Gastrocnemius medialis (tissue), 4 donors: ENCODE results near the gene PDE1C. TPM values are rescaled to one million over a fixed set of nuclear protein-coding genes. Genes with fewer than 3 reads are reported as not detected.

Source experiments
- ATAC-seq, 2 donors: fragments of 150-250 bp; one replicate each; pipeline ENCODE4 v1.9.1; 2016
- DNase-seq, 2 donors: peaks; one replicate each; pipeline ENCODE4 v3.0.0-alpha.2; 2019
- H3K27ac ChIP-seq, 4 donors: fragments of 200-600 bp; sonication (generic); 1 replicate in 1 of 4; 2 replicates in 3 of 4; pipeline ENCODE4 v1.5.1; 2016 to 2018; ENCODE audit warnings: mild to moderate bottlenecking in 2 of 4, moderate library complexity in 1 of 4
- H3K27me3 ChIP-seq, 3 donors: fragments of 200-600 bp; sonication (generic) in 2 of 3; 1 replicate in 1 of 3; 2 replicates in 2 of 3; pipeline versions ENCODE4 v1.5.1 to v1.6.0; 2016 to 2019; ENCODE audit warnings: mild to moderate bottlenecking in 1 of 3, moderate library complexity in 1 of 3
- H3K36me3 ChIP-seq, 2 donors: fragments of 200-600 bp; sonication (generic) in 1 of 2; one replicate each; pipeline ENCODE4 v1.5.1; 2017 to 2018
- H3K4me1 ChIP-seq, 2 donors: fragments of 200-600 bp; sonication (generic) in 1 of 2; one replicate each; pipeline ENCODE4 v1.5.1; 2016 to 2017; ENCODE audit warnings: mild to moderate bottlenecking in 2 of 2
- H3K4me3 ChIP-seq, 4 donors: fragments of 200-600 bp; sonication (generic) in 3 of 4; 1 replicate in 1 of 4; 2 replicates in 3 of 4; pipeline ENCODE4 v1.5.1; 2016 to 2019; ENCODE audit warnings: mild to moderate bottlenecking in 2 of 4
- H3K9me3 ChIP-seq, 3 donors: fragments of 200-600 bp; sonication (generic) in 2 of 3; 1 replicate in 1 of 3; 2 replicates in 2 of 3; pipeline ENCODE4 v1.5.1; 2016 to 2019
- CTCF ChIP-seq, 5 experiments: fragments of 450-650 bp in 3 of 5; fragments of 200-600 bp in 2 of 5; sonication (generic) in 2 of 5; IDR thresholded peaks in 4 of 5; conservative IDR thresholded peaks in 1 of 5; 1 replicate in 4 of 5; 2 replicates in 1 of 5; pipeline ENCODE4 v1.5.1; 2016 to 2019; ENCODE audit warnings: antibody characterized with exemption in 5 of 5, mild to moderate bottlenecking in 3 of 5, moderate library complexity in 3 of 5
- POLR2A ChIP-seq, 2 donors: fragments of 450-650 bp; IDR thresholded peaks; one replicate each; pipeline ENCODE4 v1.6.1; 2017; ENCODE audit warnings: antibody characterized with exemption in 2 of 2, mild to moderate bottlenecking in 2 of 2, moderate library complexity in 2 of 2
- in situ Hi-C, 4 donors: fragments of 200-750 bp; cut with MboI; loops; one replicate each; pipeline versions ENCODE4 v1.15.0 to v1.8.0; 2017; ENCODE audit warnings: low sequenced_read_pairs in 4 of 4
- intact Hi-C: fragments of 100-400 bp; cut with DNase I; formaldehyde crosslinking; loops from one replicate; pipeline ENCODE4 v1.15.1; 2023; ENCODE audit warnings: low total_unique reads
- total RNA-seq, 4 donors: library from RNA; depleted of rRNA; stranded (reverse); fragments of >200 nt; gene quantifications; one replicate each; pipeline versions ENCODE4 v1.1.0 to v1.2.3, GENCODE V29; 2016

Gene PDE1C
- total RNA-seq, 4 donors from 2014 or later = 0.46 to 1.2 (median 0.67) TPM

GRCh38 chr7:31971049-31971667, 99.0 kb downstream of the PDE1C start:
- ATAC-seq (no peak), DNase-seq (no peak)
- Histone ChIP-seq H3K27ac (no peak overlapping the region), H3K27me3 (no peaks in the 10 kb centered on the region), H3K4me1 (no peaks in the 10 kb centered on the region), H3K4me3 (no peak overlapping the region), H3K9me3 (no peaks in the 10 kb centered on the region), H3K36me3 (no peaks in the 10 kb centered on the region)
- in situ Hi-C loops = no loop called here
- intact Hi-C loops = no loop called here
- TF ChIP-seq CTCF (IDR thresholded peaks at IDR 0.05 in 4 of 5, conservative IDR thresholded peaks at IDR 0.05 in 1 of 5) (no peak), POLR2A (IDR thresholded peaks at IDR 0.05) (no peak)

DNA sequence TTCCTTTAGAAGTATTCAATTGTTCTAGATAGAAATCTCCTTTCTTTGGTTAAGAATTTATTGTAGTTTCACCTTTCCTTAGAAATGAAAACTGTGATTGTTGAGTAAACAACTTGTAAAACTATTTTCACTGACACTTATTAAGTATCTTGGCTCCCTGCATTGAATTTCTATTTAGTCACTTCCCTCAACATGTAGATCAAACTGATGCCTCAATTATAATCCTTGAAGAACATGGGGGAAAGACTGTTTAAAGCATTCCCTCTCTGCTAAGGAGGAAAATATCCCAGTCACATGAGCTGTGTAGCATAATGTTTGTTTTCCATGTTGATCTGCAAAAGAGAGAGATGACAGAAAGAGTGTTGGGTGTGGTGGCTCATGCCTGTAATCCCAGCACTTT, 99.7 kb downstream of the PDE1C start:
- Histone ChIP-seq H3K36me3 (no peaks in the 10 kb centered on the region), H3K27me3 (no peaks in the 10 kb centered on the region), H3K9me3 (no peaks in the 10 kb centered on the region), H3K4me3 (no peak overlapping the region), H3K4me1 (no peaks in the 10 kb centered on the region), H3K27ac (no peak overlapping the region)
- in situ Hi-C loops (no loop called here), intact Hi-C loops (no loop called here)
- TF ChIP-seq CTCF (IDR thresholded peaks at IDR 0.05 in 4 of 5, conservative IDR thresholded peaks at IDR 0.05 in 1 of 5) = no peak
- TF ChIP-seq POLR2A (IDR thresholded peaks at IDR 0.05) = no peak
- ATAC-seq = no peak
- no peak for DNase-seq

DNA sequence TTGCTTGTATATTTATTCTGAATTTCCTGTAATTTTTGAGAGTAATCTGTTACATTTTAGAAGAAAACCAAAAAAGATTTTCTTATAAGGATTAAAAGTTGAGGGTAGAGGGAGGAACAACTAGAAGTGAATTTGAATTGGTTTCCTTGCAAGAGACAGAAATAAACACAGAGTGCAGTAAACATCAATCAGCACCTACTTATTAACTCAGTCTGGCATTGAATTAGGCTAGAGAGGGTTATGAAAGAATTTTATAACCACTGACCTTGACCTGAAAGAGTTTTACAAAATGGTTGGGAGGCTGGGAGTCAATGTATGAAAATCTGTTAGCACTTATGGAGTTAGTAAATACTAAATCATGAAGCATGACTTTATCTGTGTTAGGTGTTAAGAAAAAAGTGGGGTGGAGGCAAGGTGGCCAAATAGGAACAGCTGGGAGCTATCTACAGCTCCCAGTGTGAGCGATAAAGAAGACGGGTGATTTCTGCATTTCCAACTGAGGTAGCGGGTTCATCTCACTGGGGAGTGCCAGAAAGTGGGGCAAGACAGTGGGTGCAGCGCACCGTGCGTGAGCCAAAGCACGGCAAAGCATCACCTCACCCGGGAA, 106.5 kb downstream of the PDE1C start:
- Histone ChIP-seq H3K4me3 (no peak overlapping the region), H3K4me1 (no peaks in the 10 kb centered on the region), H3K9me3 (no peaks in the 10 kb centered on the region), H3K27me3 (no peaks in the 10 kb centered on the region), H3K27ac (no peak overlapping the region), H3K36me3 (no peaks in the 10 kb centered on the region)
- DNase-seq (no peak), ATAC-seq (no peak)
- TF ChIP-seq POLR2A (IDR thresholded peaks at IDR 0.05) = no peak
- no peak for TF ChIP-seq CTCF (IDR thresholded peaks at IDR 0.05 in 4 of 5, conservative IDR thresholded peaks at IDR 0.05 in 1 of 5)
- intact Hi-C loops = no loop called here
- in situ Hi-C loops = no loop called here

DNA sequence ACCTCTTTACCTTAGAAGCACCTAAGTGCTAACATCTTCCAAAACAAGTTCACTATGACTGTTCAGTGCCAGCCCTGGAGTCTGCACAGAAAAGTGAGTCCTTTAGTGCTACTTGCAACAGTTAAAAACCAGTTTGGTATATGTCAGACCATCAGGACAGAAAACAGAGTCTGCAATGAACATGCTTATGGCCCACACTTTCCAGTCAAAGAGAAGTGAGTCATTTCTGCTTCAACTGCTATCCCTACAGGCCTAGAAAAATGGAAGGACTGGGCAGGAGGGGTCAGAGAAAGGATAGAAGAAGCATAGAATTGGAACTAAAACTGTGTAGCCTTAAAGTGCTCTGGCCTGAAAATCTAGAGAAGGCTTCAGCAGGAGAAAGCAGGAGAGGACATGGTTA, 108.0 kb downstream of the PDE1C start:
- ATAC-seq (no peak), DNase-seq (no peak)
- Histone ChIP-seq H3K4me1 (no peaks in the 10 kb centered on the region), H3K27ac (no peak overlapping the region), H3K4me3 (no peak overlapping the region), H3K36me3 (no peaks in the 10 kb centered on the region), H3K27me3 (no peaks in the 10 kb centered on the region), H3K9me3 (no peaks in the 10 kb centered on the region)
- in situ Hi-C loops (no loop called here), intact Hi-C loops (no loop called here)
- TF ChIP-seq CTCF (IDR thresholded peaks at IDR 0.05 in 4 of 5, conservative IDR thresholded peaks at IDR 0.05 in 1 of 5) = no peak
- no peak for TF ChIP-seq POLR2A (IDR thresholded peaks at IDR 0.05)

GRCh38 chr7:31958226-31958625, 112.0 kb downstream of the PDE1C start:
- intact Hi-C loops = no loop called here
- TF ChIP-seq POLR2A (IDR thresholded peaks at IDR 0.05) = no peak
- DNase-seq (no peak), ATAC-seq (no peak)
- Histone ChIP-seq H3K36me3 (no peaks in the 10 kb centered on the region), H3K27ac (no peak overlapping the region), H3K27me3 (no peaks in the 10 kb centered on the region), H3K4me1 (no peaks in the 10 kb centered on the region), H3K9me3 (no peaks in the 10 kb centered on the region), H3K4me3 (no peak overlapping the region)
- in situ Hi-C loops = no loop called here
